ENCODE data around the gene HTR2A. TPM values are rescaled to one million over a fixed set of nuclear protein-coding genes. Genes with fewer than 3 reads are reported as not detected.

Gene HTR2A
- total and polyA plus RNA-seq, 2 donors (not counting 3 experiments of a cell fraction or from before 2014, with no cell fraction given), result not detected

DNA sequence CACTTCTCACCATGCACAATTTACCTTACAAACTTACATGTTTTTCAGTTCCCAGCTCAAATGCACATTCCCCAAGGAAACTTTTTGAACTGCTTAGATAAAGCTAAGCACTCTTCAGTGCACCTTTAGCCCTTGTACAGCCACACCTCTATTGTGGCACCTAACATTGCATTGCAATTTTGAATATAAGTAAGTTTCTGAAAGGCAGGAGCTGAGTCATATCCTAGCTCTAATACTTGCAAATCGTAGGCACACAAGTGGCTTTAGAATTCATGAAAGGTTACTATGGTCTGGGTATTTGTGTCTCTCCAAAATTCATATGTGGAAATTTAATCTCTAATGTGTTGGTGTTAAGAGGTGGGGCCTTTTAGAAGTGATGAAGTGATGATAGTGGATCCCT, 95.0 kb downstream of the HTR2A start:
- POLR2A ChIA-PET, result no interaction called here
- no peaks in the 10 kb centered on the region for H3K9me1 ChIP-seq (replicated peaks; ENCODE audit: control insufficient read depth, extremely low read depth, insufficient read depth, low read length)
- no peak overlapping the region for H2AFZ ChIP-seq (ENCODE audit: low read depth, low read length)
- no peak overlapping the region for H3K4me2 ChIP-seq (ENCODE audit: insufficient read depth, low read length)
- H3K79me2 ChIP-seq (ENCODE audit: control insufficient read depth, insufficient read depth, low read length), result no peaks in the 10 kb centered on the region
- CTCF ChIA-PET, result no interaction called here
- no TSS peak for BruUV-seq (replicated peaks)
- H3K4me1 ChIP-seq (ENCODE audit: control insufficient read depth, extremely low read depth, insufficient read depth, low read length), result peaks cover 3% of the 10 kb centered on the region
- no peak overlapping the region for H3K4me3 ChIP-seq (replicated peaks in 1 of 3; ENCODE audit: insufficient read depth in 1 of 3, low read depth in 1 of 3, low read length in 3 of 3)
- TF ChIP-seq FOS (IDR thresholded peaks at IDR 0.05; ENCODE audit: borderline replicate concordance, insufficient read depth, low read length), result no peak
- no peak for TF ChIP-seq JUN (IDR thresholded peaks at IDR 0.05; ENCODE audit: borderline replicate concordance, insufficient read depth, insufficient read length, low read depth)
- TF ChIP-seq MYC (IDR thresholded peaks at IDR 0.05; ENCODE audit: low read depth, low read length), result no peak
- TF ChIP-seq, protein P1, sequence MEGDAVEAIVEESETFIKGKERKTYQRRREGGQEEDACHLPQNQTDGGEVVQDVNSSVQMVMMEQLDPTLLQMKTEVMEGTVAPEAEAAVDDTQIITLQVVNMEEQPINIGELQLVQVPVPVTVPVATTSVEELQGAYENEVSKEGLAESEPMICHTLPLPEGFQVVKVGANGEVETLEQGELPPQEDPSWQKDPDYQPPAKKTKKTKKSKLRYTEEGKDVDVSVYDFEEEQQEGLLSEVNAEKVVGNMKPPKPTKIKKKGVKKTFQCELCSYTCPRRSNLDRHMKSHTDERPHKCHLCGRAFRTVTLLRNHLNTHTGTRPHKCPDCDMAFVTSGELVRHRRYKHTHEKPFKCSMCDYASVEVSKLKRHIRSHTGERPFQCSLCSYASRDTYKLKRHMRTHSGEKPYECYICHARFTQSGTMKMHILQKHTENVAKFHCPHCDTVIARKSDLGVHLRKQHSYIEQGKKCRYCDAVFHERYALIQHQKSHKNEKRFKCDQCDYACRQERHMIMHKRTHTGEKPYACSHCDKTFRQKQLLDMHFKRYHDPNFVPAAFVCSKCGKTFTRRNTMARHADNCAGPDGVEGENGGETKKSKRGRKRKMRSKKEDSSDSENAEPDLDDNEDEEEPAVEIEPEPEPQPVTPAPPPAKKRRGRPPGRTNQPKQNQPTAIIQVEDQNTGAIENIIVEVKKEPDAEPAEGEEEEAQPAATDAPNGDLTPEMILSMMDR (IDR thresholded peaks at IDR 0.05; ENCODE audit: extremely low read depth in 1 of 2, insufficient read depth in 1 of 2, low read depth in 1 of 2, low read length in 2 of 2), result no peak
- no peak for TF ChIP-seq POLR2AphosphoS5 (IDR thresholded peaks at IDR 0.05; ENCODE audit: insufficient read depth, low read depth, low read length)
- TF ChIP-seq GATA2 (IDR thresholded peaks at IDR 0.05; ENCODE audit: insufficient read depth, insufficient read length, low read depth, low read length), result no peak
- TF ChIP-seq POLR2A (IDR thresholded peaks at IDR 0.05; ENCODE audit: low read depth, low read length), result no peak
- TF ChIP-seq EZH2 (IDR thresholded peaks at IDR 0.05; ENCODE audit: borderline replicate concordance, low read depth, low read length, severe bottlenecking), result no peak
- TF ChIP-seq, protein P2, sequence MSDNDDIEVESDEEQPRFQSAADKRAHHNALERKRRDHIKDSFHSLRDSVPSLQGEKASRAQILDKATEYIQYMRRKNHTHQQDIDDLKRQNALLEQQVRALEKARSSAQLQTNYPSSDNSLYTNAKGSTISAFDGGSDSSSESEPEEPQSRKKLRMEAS (IDR thresholded peaks at IDR 0.05; ENCODE audit: insufficient read depth, insufficient read length), result no peak
- FAIRE-seq (no peak), DNase-seq (ENCODE audit: low read depth, low spot score) (no peak)
- no peak overlapping the region for H3K9ac ChIP-seq (replicated peaks; ENCODE audit: extremely low read depth, insufficient read depth, low read length)
- H3K27me3 ChIP-seq (ENCODE audit: control insufficient read depth in 2 of 2, insufficient read depth in 2 of 2, low read length in 2 of 2), result peaks cover 2 to 9% of the 10 kb centered on the region in 2 experiments
- no peak overlapping the region for H3K27ac ChIP-seq (ENCODE audit: insufficient read depth, low read depth, low read length)
- dilution Hi-C loops (cut with MboI; ENCODE audit: extremely low pct_ligation_motif_present, low sequenced_read_pairs) (no loop called here), intact Hi-C loops (cut with micrococcal nuclease) (no loop called here)
- H3K36me3 ChIP-seq (ENCODE audit: control insufficient read depth in 2 of 2, extremely low read depth in 1 of 2, insufficient read depth in 2 of 2, low read length in 2 of 2), result no peaks in the 10 kb centered on the region
- no peaks in the 10 kb centered on the region for H3K9me3 ChIP-seq (replicated peaks; ENCODE audit: control insufficient read depth, insufficient read depth, low read length)
- H4K20me1 ChIP-seq (replicated peaks; ENCODE audit: control insufficient read depth, extremely low read depth, insufficient read depth, low read length), result no peaks in the 10 kb centered on the region
